Measurements from ENCODE around the gene GORASP1. TPM values are rescaled to one million over a fixed set of nuclear protein-coding genes. Genes with fewer than 3 reads are reported as not detected.

GORASP1 gene
- total RNA-seq, 1 donor from 2014 or later = 71.5 TPM

- no peak for DNase-seq (ENCODE audit: low spot score in 2 of 2, unreplicated experiment in 2 of 2)
- H3K27me3 Mint-ChIP-seq (ENCODE audit: low read depth) = no peaks in the 10 kb centered on the region
- H3K4me1 Mint-ChIP-seq = no peaks in the 10 kb centered on the region
- no peak overlapping the region for H3K4me3 Mint-ChIP-seq
- peaks cover 46% of the 10 kb centered on the region for H3K36me3 Mint-ChIP-seq
- TF ChIP-seq CTCF (IDR thresholded peaks at IDR 0.05; ENCODE audit: unreplicated experiment) = no peak
- no peaks in the 10 kb centered on the region for H3K9me3 Mint-ChIP-seq
- H3K27ac Mint-ChIP-seq = no peak overlapping the region
These were observed 18.5 kb downstream of the GORASP1 start for GRCh38 chr3:39088889-39089288.

GRCh38 chr3:39088456-39088855, 19.0 kb downstream of the GORASP1 start:
- Mint-ChIP-seq H3K27ac (no peak overlapping the region), H3K4me3 (no peak overlapping the region), H3K9me3 (no peaks in the 10 kb centered on the region), H3K36me3 (peaks cover 44% of the 10 kb centered on the region), H3K27me3 (ENCODE audit: low read depth) (no peaks in the 10 kb centered on the region), H3K4me1 (no peaks in the 10 kb centered on the region)
- no peak for DNase-seq (ENCODE audit: low spot score in 2 of 2, unreplicated experiment in 2 of 2)
- no peak for TF ChIP-seq CTCF (IDR thresholded peaks at IDR 0.05; ENCODE audit: unreplicated experiment)

GRCh38 chr3:39086144-39086543, 21.3 kb downstream of the GORASP1 start:
- H3K4me1 Mint-ChIP-seq = no peaks in the 10 kb centered on the region
- no peaks in the 10 kb centered on the region for H3K27me3 Mint-ChIP-seq (ENCODE audit: low read depth)
- H3K27ac Mint-ChIP-seq = no peak overlapping the region
- DNase-seq (ENCODE audit: low spot score in 2 of 2, unreplicated experiment in 2 of 2) = no peak
- H3K4me3 Mint-ChIP-seq = no peak overlapping the region
- TF ChIP-seq CTCF (IDR thresholded peaks at IDR 0.05; ENCODE audit: unreplicated experiment) = no peak
- no peaks in the 10 kb centered on the region for H3K9me3 Mint-ChIP-seq
- H3K36me3 Mint-ChIP-seq = peaks cover 53% of the 10 kb centered on the region

GRCh38 chr3:39082666-39083313, 24.6 kb downstream of the GORASP1 start:
- Mint-ChIP-seq H3K27me3 (ENCODE audit: low read depth) (no peaks in the 10 kb centered on the region), H3K9me3 (no peaks in the 10 kb centered on the region), H3K4me3 (no peak overlapping the region), H3K36me3 (peaks cover 47% of the 10 kb centered on the region), H3K27ac (no peak overlapping the region), H3K4me1 (no peaks in the 10 kb centered on the region)
- TF ChIP-seq CTCF (IDR thresholded peaks at IDR 0.05; ENCODE audit: unreplicated experiment) = no peak
- DNase-seq (ENCODE audit: low spot score in 2 of 2, unreplicated experiment in 2 of 2) = no peak

GRCh38 chr3:39080026-39080425, 27.4 kb downstream of the GORASP1 start:
- Mint-ChIP-seq H3K4me1 (no peaks in the 10 kb centered on the region), H3K27me3 (ENCODE audit: low read depth) (no peaks in the 10 kb centered on the region), H3K27ac (no peak overlapping the region), H3K4me3 (no peak overlapping the region), H3K9me3 (no peaks in the 10 kb centered on the region), H3K36me3 (peaks cover 56% of the 10 kb centered on the region)
- TF ChIP-seq CTCF (IDR thresholded peaks at IDR 0.05; ENCODE audit: unreplicated experiment) = no peak
- DNase-seq (ENCODE audit: low spot score in 2 of 2, unreplicated experiment in 2 of 2) = no peak

GRCh38 chr3:39079530-39079929, 27.9 kb downstream of the GORASP1 start:
- Mint-ChIP-seq H3K4me1 (no peaks in the 10 kb centered on the region), H3K27me3 (ENCODE audit: low read depth) (no peaks in the 10 kb centered on the region), H3K36me3 (peaks cover 59% of the 10 kb centered on the region), H3K9me3 (no peaks in the 10 kb centered on the region), H3K27ac (no peak overlapping the region), H3K4me3 (no peak overlapping the region)
- TF ChIP-seq CTCF (IDR thresholded peaks at IDR 0.05; ENCODE audit: unreplicated experiment) = no peak
- no peak for DNase-seq (ENCODE audit: low spot score in 2 of 2, unreplicated experiment in 2 of 2)

All from mesothelial cell of epicardium (in vitro differentiated cells).